Measurements from ENCODE around the gene DOCK2.
"Not testable (repeated sequence)": the region's sequence is repeated elsewhere in the genome, so short reads cannot be mapped to it uniquely, and the experiment has no call there.

The DOCK2 gene

GRCh38 chr5:169637085-169637548 is at the start of gene DOCK2:
Gene DOCK2, plus strand, starts transcription at chr5:169637275. Its CDS starts 52 bp downstream, at chr5:169637327.
- peak; percentile 61 to 87 for DNase-seq

- no peak for DNase-seq
Measured at GRCh38 chr5:169590602-169591001, 46.5 kb upstream of the DOCK2 start.

GRCh38 chr5:169591636-169592035 is 45.4 kb upstream of the DOCK2 start:
- DNase-seq, result no peak

- no peak for DNase-seq
Measured at GRCh38 chr5:169592937-169593650, 44.0 kb upstream of the DOCK2 start.

- no peak for DNase-seq
Measured at GRCh38 chr5:169595172-169595820, 41.8 kb upstream of the DOCK2 start.

GRCh38 chr5:169599451-169599850 is 37.6 kb upstream of the DOCK2 start:
- DNase-seq, result no peak

GRCh38 chr5:169602535-169602934 is 34.5 kb upstream of the DOCK2 start:
- DNase-seq, result no peak

GRCh38 chr5:169606279-169606678 is 30.8 kb upstream of the DOCK2 start:
- DNase-seq, result no peak

GRCh38 chr5:169607882-169608281 is 29.2 kb upstream of the DOCK2 start:
- DNase-seq, result no peak

GRCh38 chr5:169609716-169610115 is 27.4 kb upstream of the DOCK2 start:
- DNase-seq, result no peak

- no peak for DNase-seq
Measured at GRCh38 chr5:169610606-169611005, 26.5 kb upstream of the DOCK2 start.

GRCh38 chr5:169615561-169615960 is 21.5 kb upstream of the DOCK2 start:
- no peak for DNase-seq

GRCh38 chr5:169624307-169624706 is 12.8 kb upstream of the DOCK2 start:
- DNase-seq, result not testable (repeated sequence)

- no peak for DNase-seq
Measured at GRCh38 chr5:169626779-169627178, 10.3 kb upstream of the DOCK2 start.

GRCh38 chr5:169627551-169627950 is 9.5 kb upstream of the DOCK2 start:
- no peak for DNase-seq

GRCh38 chr5:169628892-169629291 is 8.2 kb upstream of the DOCK2 start:
- DNase-seq, result no peak

- no peak for DNase-seq
Measured at GRCh38 chr5:169629847-169630548, 7.1 kb upstream of the DOCK2 start.

- DNase-seq, result no peak
Measured at GRCh38 chr5:169631360-169631759, 5.7 kb upstream of the DOCK2 start.

GRCh38 chr5:169632946-169633345 is 4.1 kb upstream of the DOCK2 start:
- no peak for DNase-seq

- no peak for DNase-seq
Measured at GRCh38 chr5:169634606-169635005, 2.5 kb upstream of the DOCK2 start.

- DNase-seq, result no peak
Measured at GRCh38 chr5:169635936-169636335, 1.1 kb upstream of the DOCK2 start.

- DNase-seq, result no peak
Measured at GRCh38 chr5:169636477-169637084, 494 bp upstream of the DOCK2 start.

GRCh38 chr5:169637549-169638121 is 560 bp downstream of the DOCK2 start:
- peak in 1 of 2 donors; percentile 18 for DNase-seq
